ENCODE data around the gene ZNF597. TPM values are rescaled to one million over a fixed set of nuclear protein-coding genes. Genes with fewer than 3 reads are reported as not detected.

ZNF597 gene
- total and polyA plus RNA-seq, 2 donors: 2.3 to 2.5 TPM

- no peaks in the 10 kb centered on the region for H3K27me3 ChIP-seq (ENCODE audit: control insufficient read depth in 2 of 2, insufficient read depth in 1 of 2, low read length in 1 of 2)
- H3K27ac ChIP-seq (ENCODE audit: low read depth in 1 of 2, low read length in 1 of 2): no peak overlapping the region
- no peaks in the 10 kb centered on the region for H3K4me1 ChIP-seq (ENCODE audit: control insufficient read depth in 2 of 2, insufficient read depth in 2 of 2, low read length in 2 of 2)
- WGBS: 94% methylated on average over 15 of the region's 15 CpGs
- H3K9me3 ChIP-seq (ENCODE audit: control insufficient read depth in 2 of 2, insufficient read depth in 1 of 2, low read length in 1 of 2): no peaks in the 10 kb centered on the region
- no peak for DNase-seq (ENCODE audit: low read depth in 6 of 9, low spot score in 9 of 9)
- peaks cover 54 to 70% of the 10 kb centered on the region in 2 donors for H3K36me3 ChIP-seq (ENCODE audit: control insufficient read depth in 2 of 2, insufficient read depth in 2 of 2, low read length in 1 of 2)
- H3K4me3 ChIP-seq (ENCODE audit: low read length in 2 of 2): no peak overlapping the region
Measured at GRCh38 chr16:3485097-3485745, 41.9 kb upstream of the ZNF597 start.

DNA sequence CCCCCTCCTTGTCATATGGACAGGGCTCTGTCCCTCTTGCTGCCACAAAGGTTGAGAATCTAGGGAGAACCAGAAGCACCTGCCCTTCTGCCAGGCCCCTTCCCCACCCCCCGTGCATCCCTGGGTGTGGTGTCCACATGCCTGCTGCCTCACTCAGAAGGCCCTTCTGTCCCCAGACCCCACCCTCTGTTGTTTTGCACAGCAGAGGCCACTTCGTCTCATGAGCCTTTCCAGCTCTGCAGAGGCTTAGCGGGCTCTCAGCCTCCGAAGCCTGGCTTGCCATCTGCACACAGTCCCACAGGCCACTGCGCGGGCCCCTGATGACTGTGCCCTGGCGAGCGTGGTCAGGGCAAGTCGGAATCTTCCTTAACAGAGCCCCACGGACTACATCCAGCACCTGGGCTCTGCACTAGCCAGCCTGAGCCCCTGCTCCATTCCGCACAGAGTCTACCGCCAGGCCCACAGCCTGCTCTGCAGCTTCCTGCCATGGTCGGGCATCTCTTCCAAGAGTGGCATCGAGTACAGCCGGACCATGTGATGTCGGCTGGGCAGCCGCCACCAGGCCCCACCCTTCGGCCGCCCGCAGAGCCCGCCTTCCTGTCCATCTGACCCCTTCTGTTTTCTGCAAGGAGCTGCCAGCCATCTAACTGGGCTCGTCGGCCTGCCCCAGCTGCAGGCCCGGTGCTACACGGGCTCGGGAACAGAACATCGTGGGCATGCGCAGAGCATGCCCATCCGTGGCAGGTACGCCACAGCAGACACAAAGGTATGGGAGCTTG, 41.2 kb upstream of the ZNF597 start:
- no peak overlapping the region for H3K4me3 ChIP-seq (ENCODE audit: low read length in 2 of 2)
- peaks cover 56 to 77% of the 10 kb centered on the region in 2 donors for H3K36me3 ChIP-seq (ENCODE audit: control insufficient read depth in 2 of 2, insufficient read depth in 2 of 2, low read length in 1 of 2)
- H3K9me3 ChIP-seq (ENCODE audit: control insufficient read depth in 2 of 2, insufficient read depth in 1 of 2, low read length in 1 of 2): no peaks in the 10 kb centered on the region
- no peaks in the 10 kb centered on the region for H3K4me1 ChIP-seq (ENCODE audit: control insufficient read depth in 2 of 2, insufficient read depth in 2 of 2, low read length in 2 of 2)
- H3K27me3 ChIP-seq (ENCODE audit: control insufficient read depth in 2 of 2, insufficient read depth in 1 of 2, low read length in 1 of 2): no peaks in the 10 kb centered on the region
- WGBS: 96% methylated on average over 30 of the region's 30 CpGs
- no peak for DNase-seq (ENCODE audit: low read depth in 6 of 9, low spot score in 9 of 9)
- no peak overlapping the region for H3K27ac ChIP-seq (ENCODE audit: low read depth in 1 of 2, low read length in 1 of 2)

- no peaks in the 10 kb centered on the region for H3K9me3 ChIP-seq (ENCODE audit: control insufficient read depth in 2 of 2, insufficient read depth in 1 of 2, low read length in 1 of 2)
- H3K36me3 ChIP-seq (ENCODE audit: control insufficient read depth in 2 of 2, insufficient read depth in 2 of 2, low read length in 1 of 2): peaks cover 63 to 89% of the 10 kb centered on the region in 2 donors
- no peaks in the 10 kb centered on the region for H3K4me1 ChIP-seq (ENCODE audit: control insufficient read depth in 2 of 2, insufficient read depth in 2 of 2, low read length in 2 of 2)
- no peak for DNase-seq (ENCODE audit: low read depth in 6 of 9, low spot score in 9 of 9)
- WGBS: 96% methylated on average over 18 of the region's 18 CpGs
- H3K27ac ChIP-seq (ENCODE audit: low read depth in 1 of 2, low read length in 1 of 2): no peak overlapping the region
- no peaks in the 10 kb centered on the region for H3K27me3 ChIP-seq (ENCODE audit: control insufficient read depth in 2 of 2, insufficient read depth in 1 of 2, low read length in 1 of 2)
- no peak overlapping the region for H3K4me3 ChIP-seq (ENCODE audit: low read length in 2 of 2)
Measured at GRCh38 chr16:3482659-3483241, 39.4 kb upstream of the ZNF597 start.

DNA sequence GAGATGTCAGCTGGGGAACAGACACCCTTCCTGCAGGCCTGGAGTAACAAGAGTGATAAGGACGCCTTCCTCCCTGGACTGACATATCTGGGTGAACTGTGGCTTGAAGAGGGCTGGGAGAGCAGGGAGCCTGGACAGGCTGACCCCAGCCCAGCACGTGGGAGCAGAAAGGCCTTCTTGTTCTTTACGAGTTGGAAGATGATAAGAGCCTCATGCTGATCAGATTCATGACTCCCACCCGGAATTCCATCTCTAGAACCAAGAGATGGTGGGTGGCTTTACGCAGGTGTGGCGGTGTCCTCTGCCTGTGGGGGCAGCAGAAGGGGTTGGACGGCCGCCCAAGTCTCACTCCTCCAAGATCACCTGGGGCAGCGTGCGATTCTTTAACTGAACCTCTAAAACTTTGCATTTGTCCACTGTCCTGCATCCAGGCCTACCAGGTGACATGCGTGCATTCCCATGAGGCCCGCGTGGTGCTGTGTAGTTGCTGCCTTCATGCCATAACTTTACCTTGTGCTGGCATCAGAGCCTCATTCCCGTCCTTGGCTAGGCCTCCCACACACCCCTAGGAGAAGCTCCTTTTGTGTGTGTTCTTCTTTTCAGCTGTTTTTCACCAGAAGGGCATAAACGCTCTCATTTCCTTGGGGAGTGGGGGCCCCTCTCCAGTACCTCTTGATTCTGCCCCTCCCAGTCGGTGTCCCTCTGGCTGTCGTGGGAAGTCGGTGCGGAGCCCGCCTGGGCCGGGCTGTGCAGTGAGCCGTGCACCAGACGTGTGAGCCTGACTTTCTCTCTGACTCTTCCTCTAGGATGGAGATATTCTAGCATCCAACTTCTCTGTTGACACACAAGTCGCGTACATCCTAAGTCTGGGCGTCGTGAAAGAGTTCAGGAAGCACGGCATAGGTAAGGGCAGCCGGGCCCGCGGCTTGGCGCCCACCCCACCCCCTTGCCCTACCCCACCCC, 38.7 kb upstream of the ZNF597 start:
- Histone ChIP-seq H3K4me3 (ENCODE audit: low read length in 2 of 2) (no peak overlapping the region), H3K27me3 (ENCODE audit: control insufficient read depth in 2 of 2, insufficient read depth in 1 of 2, low read length in 1 of 2) (no peaks in the 10 kb centered on the region), H3K36me3 (ENCODE audit: control insufficient read depth in 2 of 2, insufficient read depth in 2 of 2, low read length in 1 of 2) (peaks cover 63 to 81% of the 10 kb centered on the region in 2 donors), H3K27ac (ENCODE audit: low read depth in 1 of 2, low read length in 1 of 2) (no peak overlapping the region), H3K4me1 (ENCODE audit: control insufficient read depth in 2 of 2, insufficient read depth in 2 of 2, low read length in 2 of 2) (no peaks in the 10 kb centered on the region), H3K9me3 (ENCODE audit: control insufficient read depth in 2 of 2, insufficient read depth in 1 of 2, low read length in 1 of 2) (no peaks in the 10 kb centered on the region)
- DNase-seq (ENCODE audit: low read depth in 6 of 9, low spot score in 9 of 9): no peak
- 98% methylated on average over 32 of the region's 32 CpGs for WGBS

GRCh38 chr16:3480901-3481695, 37.8 kb upstream of the ZNF597 start:
- H3K27me3 ChIP-seq (ENCODE audit: control insufficient read depth in 2 of 2, insufficient read depth in 1 of 2, low read length in 1 of 2): no peaks in the 10 kb centered on the region
- peaks cover 62 to 75% of the 10 kb centered on the region in 2 donors for H3K36me3 ChIP-seq (ENCODE audit: control insufficient read depth in 2 of 2, insufficient read depth in 2 of 2, low read length in 1 of 2)
- DNase-seq (ENCODE audit: low read depth in 6 of 9, low spot score in 9 of 9): no peak
- H3K4me1 ChIP-seq (ENCODE audit: control insufficient read depth in 2 of 2, insufficient read depth in 2 of 2, low read length in 2 of 2): no peaks in the 10 kb centered on the region
- no peaks in the 10 kb centered on the region for H3K9me3 ChIP-seq (ENCODE audit: control insufficient read depth in 2 of 2, insufficient read depth in 1 of 2, low read length in 1 of 2)
- H3K27ac ChIP-seq (ENCODE audit: low read depth in 1 of 2, low read length in 1 of 2): no peak overlapping the region
- 91% methylated on average over 18 of the region's 18 CpGs for WGBS
- no peak overlapping the region for H3K4me3 ChIP-seq (ENCODE audit: low read length in 2 of 2)

DNA sequence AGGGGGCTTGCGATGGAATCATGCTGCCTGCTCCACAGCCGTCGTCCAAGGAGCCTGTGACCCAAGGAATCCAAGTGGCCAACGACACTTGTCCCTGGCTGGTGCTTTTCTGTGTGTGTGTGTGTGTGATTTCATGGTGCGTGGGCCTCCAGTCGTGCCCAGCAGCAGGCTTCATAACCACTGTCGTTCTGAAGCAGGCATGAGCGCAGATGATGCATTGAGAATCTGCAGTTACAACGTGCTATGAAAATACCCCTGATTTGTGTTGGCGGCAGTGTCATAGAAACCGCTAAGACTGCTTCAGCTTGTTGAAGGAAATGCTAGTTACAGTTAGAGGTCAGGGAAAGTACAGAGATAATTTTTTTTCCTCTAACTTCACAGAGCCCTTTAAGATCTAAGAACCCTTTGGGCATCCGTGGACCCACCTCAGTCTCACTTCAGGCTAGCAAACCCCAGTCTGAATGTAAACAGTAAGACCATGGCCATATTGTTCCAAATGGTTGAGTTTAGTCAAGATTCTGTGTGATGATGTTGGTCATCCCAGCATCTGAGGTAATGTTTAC, 36.4 kb upstream of the ZNF597 start:
- no peaks in the 10 kb centered on the region for H3K27me3 ChIP-seq (ENCODE audit: control insufficient read depth in 2 of 2, insufficient read depth in 1 of 2, low read length in 1 of 2)
- H3K9me3 ChIP-seq (ENCODE audit: control insufficient read depth in 2 of 2, insufficient read depth in 1 of 2, low read length in 1 of 2): no peaks in the 10 kb centered on the region
- no peaks in the 10 kb centered on the region for H3K4me1 ChIP-seq (ENCODE audit: control insufficient read depth in 2 of 2, insufficient read depth in 2 of 2, low read length in 2 of 2)
- DNase-seq (ENCODE audit: low read depth in 6 of 9, low spot score in 9 of 9): no peak
- WGBS: 93% methylated on average over 12 of the region's 12 CpGs
- H3K36me3 ChIP-seq (ENCODE audit: control insufficient read depth in 2 of 2, insufficient read depth in 2 of 2, low read length in 1 of 2): peaks cover 52 to 69% of the 10 kb centered on the region in 2 donors
- H3K4me3 ChIP-seq (ENCODE audit: low read length in 2 of 2): no peak overlapping the region
- H3K27ac ChIP-seq (ENCODE audit: low read depth in 1 of 2, low read length in 1 of 2): no peak overlapping the region

DNA sequence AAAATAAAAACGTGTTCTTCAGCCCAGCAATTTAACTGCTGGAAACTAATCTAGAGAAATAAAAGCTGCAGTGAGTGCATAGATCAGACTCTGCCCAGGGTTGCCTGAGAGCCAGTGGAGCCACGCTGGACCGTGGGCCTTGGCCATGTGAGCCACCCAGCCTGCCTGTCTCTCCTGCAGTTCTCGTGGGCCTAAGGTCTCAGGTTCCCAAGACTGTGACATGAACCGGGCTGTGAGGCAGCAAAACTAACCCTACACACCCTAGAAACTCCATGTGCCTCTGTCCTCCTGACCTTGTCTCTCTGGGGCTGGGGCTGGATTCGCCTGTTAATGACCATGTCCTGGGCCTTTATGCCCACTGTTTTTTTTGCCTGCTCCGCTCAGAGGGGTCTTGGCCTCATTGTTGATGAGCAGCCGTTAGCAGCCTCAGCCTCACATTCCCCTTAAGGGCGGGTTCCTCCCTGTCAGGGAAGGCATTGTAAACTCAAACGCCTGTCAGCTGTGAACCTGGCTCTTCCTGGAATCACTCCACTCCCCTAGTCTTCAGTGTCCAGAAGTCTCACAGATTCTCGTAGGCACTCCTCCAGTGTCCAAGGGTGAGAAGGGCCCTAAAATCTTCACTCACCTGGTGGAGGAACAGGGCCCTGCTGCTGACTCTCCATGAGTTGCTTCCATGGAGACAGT, 35.1 kb upstream of the ZNF597 start:
- Histone ChIP-seq H3K27ac (ENCODE audit: low read depth in 1 of 2, low read length in 1 of 2) (no peak overlapping the region), H3K27me3 (ENCODE audit: control insufficient read depth in 2 of 2, insufficient read depth in 1 of 2, low read length in 1 of 2) (no peaks in the 10 kb centered on the region), H3K4me1 (ENCODE audit: control insufficient read depth in 2 of 2, insufficient read depth in 2 of 2, low read length in 2 of 2) (no peaks in the 10 kb centered on the region), H3K9me3 (ENCODE audit: control insufficient read depth in 2 of 2, insufficient read depth in 1 of 2, low read length in 1 of 2) (no peaks in the 10 kb centered on the region), H3K36me3 (ENCODE audit: control insufficient read depth in 2 of 2, insufficient read depth in 2 of 2, low read length in 1 of 2) (peaks cover 39 to 55% of the 10 kb centered on the region in 2 donors), H3K4me3 (ENCODE audit: low read length in 2 of 2) (no peak overlapping the region)
- DNase-seq (ENCODE audit: low read depth in 6 of 9, low spot score in 9 of 9): no peak
- WGBS: 93% methylated on average over 11 of the region's 11 CpGs

All from thymus (tissue), 11 donors.